ENCODE data around the gene TMEM212. TPM values are rescaled to one million over a fixed set of nuclear protein-coding genes. Genes with fewer than 3 reads are reported as not detected.

Gene TMEM212
- total RNA-seq, 1 experiment from 2014 or later, result not detected

DNA sequence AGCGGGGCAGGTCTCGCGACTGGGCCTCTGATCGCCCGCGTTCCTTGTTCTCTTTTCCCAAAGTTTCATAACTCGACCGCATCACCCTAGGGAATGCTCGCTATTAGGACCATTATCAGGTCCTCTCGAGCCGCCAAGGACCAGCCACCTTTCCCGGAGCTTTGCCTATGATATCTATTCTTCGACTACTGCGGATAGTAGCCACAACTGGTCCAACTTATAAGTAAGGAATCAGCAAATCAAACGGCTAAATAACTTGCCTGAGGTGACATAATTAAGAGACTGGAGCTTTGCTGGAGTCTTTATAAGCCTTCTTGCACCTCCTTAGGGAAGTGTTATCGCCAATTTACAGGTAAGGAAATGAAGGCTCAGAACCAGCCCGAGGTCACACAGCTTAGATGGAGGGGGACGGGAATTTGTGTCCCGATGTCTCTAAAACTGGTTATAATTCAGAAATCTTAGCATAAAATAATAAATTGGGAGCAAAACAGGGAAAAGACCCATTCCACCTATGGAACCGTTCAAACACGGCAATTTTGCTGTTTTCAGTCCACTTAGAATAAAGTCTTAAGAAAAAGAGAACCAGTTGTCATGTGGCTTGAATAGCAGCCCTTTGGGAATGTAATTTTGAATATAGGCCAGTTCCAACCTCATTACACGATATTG lies 32.4 kb upstream of the TMEM212 start:
- Histone ChIP-seq H2AFZ (peak overlapping the region; percentile 50), H3K27ac (peak overlapping the region; percentile 98), H3K4me2 (peak overlapping the region; percentile 88), H3K79me2 (ENCODE audit: low read depth) (peaks cover 20% of the 10 kb centered on the region), H3K9me3 (ENCODE audit: insufficient read depth, low read depth) (peaks cover 4% of the 10 kb centered on the region; the same call in 1 of the 2 replicates), H3K9me2 (ENCODE audit: insufficient read depth) (no peaks in the 10 kb centered on the region), H3F3A (ENCODE audit: insufficient read depth, low read depth) (peaks cover 72% of the 10 kb centered on the region), H3K36me3 (ENCODE audit: low read depth) (no peaks in the 10 kb centered on the region), H3K4me3 (peak overlapping the region; percentile 61), H3K4me1 (replicated peaks; ENCODE audit: insufficient read depth) (peaks cover 73% of the 10 kb centered on the region), H3K27me3 (ENCODE audit: insufficient read depth, low read depth) (no peaks in the 10 kb centered on the region), H4K20me1 (ENCODE audit: insufficient read depth) (no peaks in the 10 kb centered on the region)
- POLR2A ChIA-PET (ENCODE audit: unreplicated experiment), result interaction anchor here (0.6 to 1.0 kb wide), 4 partner anchors 9 to 330 kb away, joined by 3 to 10 read pairs (median 6); no protein-coding TSS in a partner anchor
- CTCF ChIA-PET, result interaction anchor here (0.5 to 1.3 kb wide), 2 partner anchors 38 to 654 kb away, joined by 3 to 4 read pairs; no protein-coding TSS in a partner anchor
- TF ChIP-seq, protein P1, sequence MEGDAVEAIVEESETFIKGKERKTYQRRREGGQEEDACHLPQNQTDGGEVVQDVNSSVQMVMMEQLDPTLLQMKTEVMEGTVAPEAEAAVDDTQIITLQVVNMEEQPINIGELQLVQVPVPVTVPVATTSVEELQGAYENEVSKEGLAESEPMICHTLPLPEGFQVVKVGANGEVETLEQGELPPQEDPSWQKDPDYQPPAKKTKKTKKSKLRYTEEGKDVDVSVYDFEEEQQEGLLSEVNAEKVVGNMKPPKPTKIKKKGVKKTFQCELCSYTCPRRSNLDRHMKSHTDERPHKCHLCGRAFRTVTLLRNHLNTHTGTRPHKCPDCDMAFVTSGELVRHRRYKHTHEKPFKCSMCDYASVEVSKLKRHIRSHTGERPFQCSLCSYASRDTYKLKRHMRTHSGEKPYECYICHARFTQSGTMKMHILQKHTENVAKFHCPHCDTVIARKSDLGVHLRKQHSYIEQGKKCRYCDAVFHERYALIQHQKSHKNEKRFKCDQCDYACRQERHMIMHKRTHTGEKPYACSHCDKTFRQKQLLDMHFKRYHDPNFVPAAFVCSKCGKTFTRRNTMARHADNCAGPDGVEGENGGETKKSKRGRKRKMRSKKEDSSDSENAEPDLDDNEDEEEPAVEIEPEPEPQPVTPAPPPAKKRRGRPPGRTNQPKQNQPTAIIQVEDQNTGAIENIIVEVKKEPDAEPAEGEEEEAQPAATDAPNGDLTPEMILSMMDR (conservative IDR thresholded peaks at IDR 0.05), result no peak
- TF ChIP-seq EZH2 (IDR thresholded peaks at IDR 0.05; ENCODE audit: low read depth), result no peak
- intact Hi-C loops (cut with micrococcal nuclease; ENCODE audit: unreplicated experiment), result loop anchor here (1.0 to 5.0 kb wide), 6 partner anchors 38 to 653 kb away; partner anchors contain the start of gene FNDC3B
- BruUV-seq (replicated peaks), result TSS peak; percentile 95
- no peak for DNase-seq

DNA sequence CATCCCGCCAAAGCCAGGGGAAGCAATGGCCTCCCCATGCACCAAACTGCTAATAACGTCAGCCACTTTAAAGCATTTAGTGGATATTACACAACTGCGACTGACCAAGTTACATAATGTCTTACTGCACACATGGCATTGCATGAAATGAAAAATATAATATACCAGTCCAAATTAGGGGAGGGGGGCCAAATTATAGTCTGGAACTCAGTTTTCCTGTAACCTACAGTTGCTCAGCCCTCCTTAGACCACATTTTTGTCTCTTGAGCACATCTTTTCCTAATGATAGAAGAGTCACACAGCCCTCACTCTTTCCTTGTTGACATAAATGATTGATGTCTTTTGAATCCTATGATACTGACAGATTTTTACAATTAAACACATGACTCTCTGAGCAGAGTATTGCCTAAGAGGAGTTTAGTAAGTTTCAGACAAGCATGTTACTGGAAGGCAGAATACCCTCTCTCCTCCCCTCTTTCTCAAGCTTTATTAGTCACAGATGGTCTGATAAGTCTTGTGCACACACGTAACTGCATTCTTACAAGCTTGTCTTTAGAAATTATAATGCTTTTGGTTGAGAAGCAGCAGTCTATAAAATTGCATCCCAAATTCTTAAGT lies 31.7 kb upstream of the TMEM212 start:
- peak overlapping the region; percentile 61 for H3K4me3 ChIP-seq
- no peaks in the 10 kb centered on the region for H3K27me3 ChIP-seq (ENCODE audit: insufficient read depth, low read depth)
- H3K27ac ChIP-seq, result peak overlapping the region; percentile 98
- BruUV-seq (replicated peaks), result no TSS peak
- no peaks in the 10 kb centered on the region for H3K36me3 ChIP-seq (ENCODE audit: low read depth)
- peaks cover 73% of the 10 kb centered on the region for H3F3A ChIP-seq (ENCODE audit: insufficient read depth, low read depth)
- H3K4me2 ChIP-seq, result peak overlapping the region; percentile 88
- H2AFZ ChIP-seq, result no peak overlapping the region
- POLR2A ChIA-PET (ENCODE audit: unreplicated experiment), result interaction anchor here (0.5 to 1.1 kb wide), 7 partner anchors 10 to 534 kb away, joined by 3 to 7 read pairs (median 4); no protein-coding TSS in a partner anchor
- DNase-seq, result peak in 1 of 2 experiments; percentile 100
- H3K9me2 ChIP-seq (ENCODE audit: insufficient read depth), result no peaks in the 10 kb centered on the region
- H3K79me2 ChIP-seq (ENCODE audit: low read depth), result peaks cover 19% of the 10 kb centered on the region
- intact Hi-C loops (cut with micrococcal nuclease; ENCODE audit: unreplicated experiment), result loop anchor here (1.0 to 5.0 kb wide), 5 partner anchors 39 to 654 kb away; no protein-coding TSS in a partner anchor
- no peaks in the 10 kb centered on the region for H4K20me1 ChIP-seq (ENCODE audit: insufficient read depth)
- CTCF ChIA-PET, result no interaction called here
- no peak for TF ChIP-seq EZH2 (IDR thresholded peaks at IDR 0.05; ENCODE audit: low read depth)
- TF ChIP-seq, protein P1 (conservative IDR thresholded peaks at IDR 0.05), result no peak
- H3K9me3 ChIP-seq (ENCODE audit: insufficient read depth, low read depth), result peaks cover 4% of the 10 kb centered on the region; the same call in 1 of the 2 replicates
- H3K4me1 ChIP-seq (replicated peaks; ENCODE audit: insufficient read depth), result peaks cover 73% of the 10 kb centered on the region

DNA sequence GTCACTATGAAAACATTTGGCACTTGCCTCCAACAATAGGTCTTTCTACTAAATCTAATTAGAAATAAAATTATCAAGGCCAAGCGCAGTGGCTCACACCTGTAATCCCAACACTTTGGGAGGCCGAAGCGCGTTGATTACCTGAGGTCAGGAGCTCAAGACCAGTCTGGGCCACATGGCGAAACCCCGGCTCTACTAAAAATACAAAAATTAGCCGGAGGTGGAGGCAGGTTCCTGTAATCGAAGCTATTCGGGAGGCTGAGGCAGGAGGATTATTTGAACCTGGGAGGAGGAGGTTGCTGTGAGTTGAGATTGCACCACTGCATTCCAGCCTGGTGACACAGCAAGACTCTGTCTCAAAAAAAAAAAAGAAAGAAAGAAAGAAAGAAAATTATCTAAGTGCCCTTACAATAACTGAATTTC lies 31.2 kb upstream of the TMEM212 start:
- intact Hi-C loops (cut with micrococcal nuclease; ENCODE audit: unreplicated experiment), result loop anchor here (1.0 to 5.0 kb wide), 5 partner anchors 40 to 655 kb away; no protein-coding TSS in a partner anchor
- Histone ChIP-seq H3K4me3 (peak overlapping the region; percentile 33; the same call in 1 of the 2 replicates), H3F3A (ENCODE audit: insufficient read depth, low read depth) (peaks cover 74% of the 10 kb centered on the region), H2AFZ (no peak overlapping the region), H3K9me2 (ENCODE audit: insufficient read depth) (0 out of 2 replicates have a peak, but pooled peaks cover 5% of the 10 kb centered on the region), H4K20me1 (ENCODE audit: insufficient read depth) (no peaks in the 10 kb centered on the region), H3K9me3 (ENCODE audit: insufficient read depth, low read depth) (peaks cover 4% of the 10 kb centered on the region; the same call in 1 of the 2 replicates), H3K4me2 (peak overlapping the region; percentile 88), H3K4me1 (replicated peaks; ENCODE audit: insufficient read depth) (peaks cover 73% of the 10 kb centered on the region), H3K27ac (peak overlapping the region; percentile 98), H3K27me3 (ENCODE audit: insufficient read depth, low read depth) (no peaks in the 10 kb centered on the region), H3K36me3 (ENCODE audit: low read depth) (no peaks in the 10 kb centered on the region), H3K79me2 (ENCODE audit: low read depth) (peaks cover 17% of the 10 kb centered on the region)
- CTCF ChIA-PET, result no interaction called here
- TF ChIP-seq, protein P1 (conservative IDR thresholded peaks at IDR 0.05), result no peak
- no peak for TF ChIP-seq EZH2 (IDR thresholded peaks at IDR 0.05; ENCODE audit: low read depth)
- BruUV-seq (replicated peaks), result no TSS peak
- peak in 1 of 2 experiments; percentile 66 for DNase-seq
- POLR2A ChIA-PET (ENCODE audit: unreplicated experiment), result interaction anchor here (0.6 to 1.1 kb wide), 6 partner anchors 39 to 533 kb away, joined by 3 to 7 read pairs (median 4); no protein-coding TSS in a partner anchor

All from PC-9 (cell line).